Motor neuron (in vitro differentiated cells): ENCODE measurements around the gene RNF175. TPM values are rescaled to one million over a fixed set of nuclear protein-coding genes. Genes with fewer than 3 reads are reported as not detected.

Experiments used
- ATAC-seq, 8 experiments: fragments of 200-7000 bp; cut with Tn5 transposase; replicated peaks in 6 of 8; 2 replicates each; pipeline ENCODE4 v1.8.0; 2021; ENCODE audit warnings: mild to moderate bottlenecking in 8 of 8, moderate library complexity in 8 of 8
- H3K27ac ChIP-seq, 2 donors: fragments of 250-450 bp; sonication (Bioruptor Pico); 2 replicates each; pipeline ENCODE4 v1.9.0; 2021; ENCODE audit warnings: antibody characterized with exemption in 2 of 2, mild to moderate bottlenecking in 2 of 2, moderate library complexity in 1 of 2
- H3K4me1 ChIP-seq, 2 donors: fragments of 250-450 bp; sonication (Bioruptor Pico); replicated peaks in 1 of 2; 2 replicates each; pipeline ENCODE4 v1.6.1; 2021; ENCODE audit warnings: antibody characterized with exemption in 2 of 2, mild to moderate bottlenecking in 2 of 2, moderate library complexity in 1 of 2
- H3K4me3 ChIP-seq, 5 donors: fragments of 250-450 bp; sonication (Bioruptor Pico); 2 replicates each; pipeline ENCODE4 v1.9.0; 2021; ENCODE audit warnings: antibody characterized with exemption in 5 of 5, mild to moderate bottlenecking in 5 of 5, moderate library complexity in 4 of 5
- WGBS, 10 experiments: fragments of 450-650 bp; shearing (Covaris generic); methylation state at CpG; one replicate each; pipeline ENCODE4 v1.0.0; 2022; 5-methylcytosine and 5-hydroxymethylcytosine counted together
- in situ Hi-C, 9 experiments: fragments of 400-800 bp; cut with MboI; loops; one replicate each; pipeline ENCODE4 v1.15.0; 2021; ENCODE audit warnings: low sequenced_read_pairs in 9 of 9, low pct_unique_long_range_greater_than_20kb in 2 of 9; ENCODE audit not compliant: unreplicated experiment in 9 of 9
- total RNA-seq, 8 experiments: library from RNA; unstranded; fragments of 300-600 nt; gene quantifications; 2 replicates each; pipeline versions ENCODE4 v1.2.3 to v1.2.4, GENCODE V29; 2022

The RNF175 gene
- total RNA-seq, 8 experiments from 2014 or later, result 0.18 to 24.2 (median 14.9) TPM

DNA sequence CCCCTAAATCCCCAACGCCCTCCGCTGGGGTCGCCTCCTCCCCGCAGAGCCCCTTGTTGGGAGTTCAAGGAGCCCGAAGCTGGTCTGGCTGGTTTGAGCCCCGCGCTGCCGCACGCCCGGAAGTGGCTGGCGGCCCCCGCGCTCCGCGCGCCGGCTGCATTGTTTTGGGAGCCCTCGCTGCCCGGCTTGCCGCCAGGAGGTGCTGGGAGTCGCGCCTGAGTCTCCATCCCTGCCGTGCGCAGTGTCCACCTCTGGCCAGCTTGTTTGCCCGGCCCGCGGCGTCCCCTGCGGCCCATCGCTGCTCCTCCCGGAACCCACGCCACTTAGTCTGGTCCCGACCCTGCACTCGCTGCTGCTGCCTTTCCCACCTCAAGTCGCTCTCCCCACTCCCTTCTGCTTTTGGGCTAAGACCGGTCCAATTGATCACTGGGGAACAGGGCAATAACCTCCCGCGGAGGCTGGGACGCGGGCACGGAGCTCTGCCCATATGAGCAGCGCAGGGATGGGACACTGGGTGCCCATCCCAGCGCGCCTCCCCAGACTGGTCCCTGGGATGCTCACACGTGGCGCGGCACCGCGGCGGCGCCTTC is 31.2 kb upstream of the RNF175 start:
- WGBS, 10 experiments, result 8 to 25% (median 20%) methylated on average over 1 to 13 of the region's 51 CpGs; no CpG with 5 or more reads in 7 of the 10 experiments
- peak overlapping the region in 1 of 2 donors; percentile 52 for H3K27ac ChIP-seq
- peak overlapping the region; percentile 40 to 54 (median 50) for H3K4me3 ChIP-seq
- peaks cover 44 to 57% of the 10 kb centered on the region in 2 donors for H3K4me1 ChIP-seq
- in situ Hi-C loops, result loop anchor here in 3 of 9 experiments (25.0 kb wide), 2 partner anchors 246 to 721 kb away; no protein-coding TSS in a partner anchor
- ATAC-seq, result peak in 7 of 8 experiments; percentile 33 to 65 (median 38)

DNA sequence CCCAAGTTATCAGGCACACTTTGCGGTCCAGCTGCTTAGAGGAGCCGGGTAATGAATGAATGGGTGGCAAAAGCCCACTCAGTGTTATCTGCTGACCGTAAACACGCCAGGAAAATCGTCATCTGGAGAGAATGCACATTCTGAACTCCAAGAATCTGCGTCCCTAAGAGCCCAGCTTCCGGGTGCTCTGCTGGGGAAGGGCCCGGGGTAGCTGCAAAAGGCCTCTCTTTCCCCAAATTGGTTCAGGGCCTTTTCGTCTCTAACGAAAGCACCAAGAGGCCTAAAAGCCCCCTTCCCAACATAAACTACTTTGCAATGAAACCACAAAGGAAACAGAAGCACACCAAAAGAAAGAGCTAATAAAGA is 30.7 kb upstream of the RNF175 start:
- Histone ChIP-seq H3K4me3 (peak overlapping the region; percentile 40 to 54 (median 50)), H3K27ac (peak overlapping the region in 1 of 2 donors; percentile 52), H3K4me1 (peaks cover 44 to 58% of the 10 kb centered on the region in 2 donors)
- no peak for ATAC-seq
- 0 to 34% (median 12%) methylated on average over 2 to 9 of the region's 10 CpGs; no CpG with 5 or more reads in 4 of the 10 experiments for WGBS, 10 experiments
- in situ Hi-C loops, result loop anchor here in 3 of 9 experiments (25.0 kb wide), 2 partner anchors 247 to 722 kb away; no protein-coding TSS in a partner anchor

DNA sequence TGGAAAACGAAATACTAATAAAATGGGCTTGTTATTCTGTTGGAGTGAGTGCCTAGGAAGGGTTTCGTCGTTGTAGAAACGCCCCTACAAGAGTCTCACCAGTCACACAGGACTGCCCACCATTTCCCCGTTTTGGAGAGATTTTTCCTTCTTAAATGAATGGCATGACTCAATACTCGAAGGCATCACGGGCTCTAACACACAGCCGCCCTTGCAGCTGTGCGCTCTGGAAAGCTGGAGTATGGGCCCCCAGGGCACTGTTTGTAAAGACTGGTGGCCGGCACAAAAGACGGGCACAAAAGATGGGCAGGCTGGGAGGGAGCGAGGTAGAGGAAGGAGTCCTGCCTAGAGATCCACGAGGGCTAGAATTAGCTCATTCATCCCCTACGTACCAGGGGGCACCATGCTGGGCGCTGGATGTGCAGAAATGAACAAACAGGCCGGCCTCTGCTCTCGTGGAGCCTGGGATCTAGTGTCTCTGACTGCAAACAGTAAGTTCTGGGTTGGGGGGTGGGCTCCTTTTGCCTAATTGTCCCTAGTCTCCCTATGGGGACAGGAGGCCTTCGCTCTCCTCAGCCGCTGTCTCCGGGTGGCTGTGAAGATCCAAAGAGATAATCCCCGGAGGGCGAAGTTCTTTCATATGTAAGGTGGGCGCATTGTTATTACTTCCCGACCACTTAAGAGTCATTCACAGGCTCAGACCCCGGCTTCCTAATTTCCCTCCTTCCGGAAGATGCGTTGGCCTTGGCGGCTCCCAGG is 30.1 kb upstream of the RNF175 start:
- peaks cover 44 to 53% of the 10 kb centered on the region in 2 donors for H3K4me1 ChIP-seq
- H3K4me3 ChIP-seq, result peak overlapping the region; percentile 40 to 54 (median 50)
- ATAC-seq, result peak in 5 of 8 experiments; percentile 1 to 15 (median 9)
- H3K27ac ChIP-seq, result peak overlapping the region in 1 of 2 donors; percentile 52
- in situ Hi-C loops, result loop anchor here in 3 of 9 experiments (10.0 to 25.0 kb wide), 3 partner anchors 247 to 722 kb away; no protein-coding TSS in a partner anchor
- WGBS, 10 experiments, result 0 to 46% (median 10%) methylated on average over 1 to 24 of the region's 28 CpGs; no CpG with 5 or more reads in 1 of the 10 experiments

DNA sequence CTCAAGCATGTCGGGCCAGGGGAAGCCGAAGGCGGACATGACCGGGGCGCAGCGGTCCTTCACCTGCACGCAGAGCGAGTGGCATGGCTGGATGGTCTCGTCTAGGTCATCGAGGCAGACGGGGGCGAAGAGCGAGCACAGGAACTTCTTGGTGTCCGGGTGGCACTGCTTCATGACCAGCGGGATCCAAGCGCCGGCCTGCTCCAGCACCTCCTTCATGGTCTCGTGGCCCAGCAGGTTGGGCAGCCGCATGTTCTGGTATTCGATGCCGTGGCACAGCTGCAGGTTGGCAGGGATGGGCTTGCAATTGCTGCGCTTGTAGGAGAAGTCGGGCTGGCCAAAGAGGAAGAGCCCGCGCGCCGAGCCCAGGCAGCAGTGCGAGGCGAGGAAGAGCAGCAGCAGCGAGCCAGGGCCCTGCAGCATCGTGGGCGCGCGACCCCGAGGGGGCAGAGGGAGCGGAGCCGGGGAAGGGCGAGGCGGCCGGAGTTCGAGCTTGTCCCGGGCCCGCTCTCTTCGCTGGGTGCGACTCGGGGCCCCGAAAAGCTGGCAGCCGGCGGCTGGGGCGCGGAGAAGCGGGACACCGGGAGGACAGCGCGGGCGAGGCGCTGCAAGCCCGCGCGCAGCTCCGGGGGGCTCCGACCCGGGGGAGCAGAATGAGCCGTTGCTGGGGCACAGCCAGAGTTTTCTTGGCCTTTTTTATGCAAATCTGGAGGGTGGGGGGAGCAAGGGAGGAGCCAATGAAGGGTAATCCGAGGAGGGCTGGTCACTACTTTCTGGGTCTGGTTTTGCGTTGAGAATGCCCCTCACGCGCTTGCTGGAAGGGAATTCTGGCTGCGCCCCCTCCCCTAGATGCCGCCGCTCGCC is 28.8 kb upstream of the RNF175 start, which contains the start of gene SFRP2:
SFRP2 (minus strand) TSS at position 671 of the 864 bp plus-strand sequence; CDS start at position 423, 248 bp downstream.
- Histone ChIP-seq H3K27ac (peak within 1 kb of the TSS in 1 of 2 donors; percentile 52), H3K4me1 (peaks cover 34 to 42% of the 10 kb centered on the region in 2 donors), H3K4me3 (peak within 1 kb of the TSS; percentile 40 to 54 (median 50))
- in situ Hi-C loops, result loop anchor here in 3 of 9 experiments (10.0 to 25.0 kb wide), 3 partner anchors 249 to 724 kb away; no protein-coding TSS in a partner anchor
- 0 to 4% (median 3%) methylated on average over 5 to 10 of the region's 72 CpGs; no CpG with 5 or more reads in 7 of the 10 experiments for WGBS, 10 experiments
- ATAC-seq, result peak in 7 of 8 experiments; percentile 4 to 51 (median 31)

DNA sequence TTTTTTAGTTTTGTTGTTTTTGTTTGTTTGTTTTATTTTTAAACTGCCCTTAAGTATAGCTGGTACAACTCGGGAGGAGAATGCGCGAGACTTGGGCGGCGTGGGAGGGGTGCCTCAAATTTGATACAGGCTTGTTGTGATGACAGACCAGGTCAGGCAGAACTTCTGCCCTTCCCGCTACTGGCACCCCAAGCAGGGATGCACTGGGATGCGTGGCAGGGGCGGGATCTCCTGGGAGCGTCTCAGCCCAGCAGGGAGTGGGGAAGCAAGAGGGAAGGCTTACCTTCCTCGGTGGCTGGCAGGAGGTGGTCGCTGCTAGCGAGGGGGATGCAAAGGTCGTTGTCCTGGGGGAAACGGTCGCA is 28.2 kb upstream of the RNF175 start:
- Histone ChIP-seq H3K4me3 (peak overlapping the region; percentile 40 to 54 (median 50)), H3K27ac (peak overlapping the region in 1 of 2 donors; percentile 34), H3K4me1 (peaks cover 28 to 36% of the 10 kb centered on the region in 2 donors)
- 0 to 7% (median 1%) methylated on average over 2 to 12 of the region's 15 CpGs; no CpG with 5 or more reads in 6 of the 10 experiments for WGBS, 10 experiments
- peak in 4 of 8 experiments; percentile 1 to 17 (median 6) for ATAC-seq
- in situ Hi-C loops, result loop anchor here in 3 of 9 experiments (10.0 to 25.0 kb wide), 3 partner anchors 249 to 724 kb away; no protein-coding TSS in a partner anchor

DNA sequence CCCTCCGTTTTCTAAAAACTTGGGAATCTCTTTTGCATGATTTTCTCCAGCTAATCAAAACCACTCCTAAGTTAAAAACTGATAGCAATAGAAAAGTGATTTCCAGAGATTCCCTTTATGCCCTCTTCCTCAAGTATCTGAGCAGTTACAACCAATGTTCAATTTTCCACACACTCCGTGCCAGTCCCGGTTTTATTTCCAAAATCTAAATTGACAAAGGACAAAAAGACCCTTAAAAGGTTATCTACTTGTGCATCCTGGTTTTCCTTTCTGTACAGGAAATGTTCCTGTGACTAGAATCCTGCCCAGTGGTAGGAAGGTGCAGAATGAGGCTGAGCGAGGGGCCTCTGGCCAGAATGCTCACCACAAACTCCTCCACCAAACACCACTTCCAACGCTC is 27.8 kb upstream of the RNF175 start:
- H3K27ac ChIP-seq, result no peak overlapping the region
- 0 to 37% (median 13%) methylated on average over 1 to 5 of the region's 5 CpGs; no CpG with 5 or more reads in 2 of the 10 experiments for WGBS, 10 experiments
- in situ Hi-C loops, result loop anchor here in 3 of 9 experiments (10.0 to 25.0 kb wide), 3 partner anchors 250 to 725 kb away; no protein-coding TSS in a partner anchor
- H3K4me1 ChIP-seq, result peaks cover 24 to 31% of the 10 kb centered on the region in 2 donors
- H3K4me3 ChIP-seq, result peak overlapping the region; percentile 40 to 54 (median 50)
- no peak for ATAC-seq

DNA sequence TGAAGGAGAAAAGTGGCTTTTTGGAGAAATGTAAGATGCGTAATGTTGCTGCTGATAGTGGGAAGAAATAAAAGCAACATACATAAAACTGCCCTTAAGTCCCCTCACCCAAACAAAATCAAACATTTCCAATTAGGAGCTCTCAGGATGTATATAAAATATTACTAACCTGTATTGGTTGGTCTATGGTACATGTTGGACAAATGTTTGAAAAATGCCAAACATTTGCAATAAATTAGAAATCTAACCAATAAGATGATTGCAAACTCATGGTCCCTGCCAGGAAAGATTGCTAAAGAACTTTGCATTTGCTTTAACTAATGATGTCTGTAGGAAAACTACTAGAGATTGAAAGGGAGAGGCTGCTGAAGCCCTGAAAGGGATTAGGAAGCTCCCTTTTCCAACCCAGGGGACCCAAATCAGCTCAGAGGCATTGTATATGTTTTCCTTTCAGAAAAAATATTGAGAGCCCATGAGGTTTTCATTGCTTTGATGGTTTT is 27.3 kb upstream of the RNF175 start:
- Histone ChIP-seq H3K4me1 (peaks cover 23 to 30% of the 10 kb centered on the region in 2 donors), H3K27ac (no peak overlapping the region), H3K4me3 (peak overlapping the region in 4 of 5 donors; percentile 49 to 54 (median 52))
- WGBS, 10 experiments, result 27 to 86% (median 62%) methylated on average over 1 of the region's 1 CpG; no CpG with 5 or more reads in 3 of the 10 experiments
- in situ Hi-C loops, result loop anchor here in 3 of 9 experiments (10.0 to 25.0 kb wide), 3 partner anchors 250 to 725 kb away; no protein-coding TSS in a partner anchor
- no peak for ATAC-seq

DNA sequence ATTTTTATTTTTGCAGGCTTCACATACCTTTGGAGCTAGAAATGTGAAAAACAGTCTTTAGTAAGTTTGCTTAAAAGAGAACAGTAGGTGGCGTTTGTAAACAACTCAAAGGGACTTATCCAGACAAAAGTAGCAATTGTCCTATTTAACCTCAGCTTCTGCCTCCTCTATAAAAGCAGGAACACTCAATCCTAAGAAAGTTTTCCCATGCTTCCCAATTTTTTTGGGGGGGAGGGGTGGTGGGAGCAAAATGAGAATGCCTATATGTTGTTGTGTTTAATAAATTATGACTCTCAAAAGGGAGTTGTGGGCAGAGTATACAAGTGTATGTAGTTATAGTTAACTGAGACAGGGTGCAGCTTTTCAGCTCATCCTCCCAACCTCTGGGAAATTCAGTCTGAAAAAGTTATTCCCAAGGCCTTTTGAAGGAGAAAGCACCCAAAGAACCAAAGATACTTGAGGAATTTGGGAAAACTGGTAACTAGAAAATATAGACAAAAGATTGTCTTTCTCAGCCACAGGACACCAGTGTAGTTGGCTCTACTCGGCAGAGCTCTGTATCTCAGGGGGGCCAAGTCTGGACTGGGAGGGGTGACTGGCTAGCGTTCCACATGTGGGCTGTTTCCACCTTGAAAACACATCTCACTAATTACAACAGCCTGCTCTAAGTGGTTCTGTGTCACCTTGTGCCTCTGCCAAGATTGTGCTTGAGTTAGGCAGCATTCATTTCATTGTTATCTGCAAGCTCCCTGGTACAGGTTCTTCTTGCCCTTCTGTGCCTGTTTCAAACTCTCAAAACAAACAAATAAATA is 26.3 kb upstream of the RNF175 start:
- ATAC-seq, result peak in 4 of 8 experiments; percentile 3 to 52 (median 36)
- peak overlapping the region in 3 of 5 donors; percentile 8 to 49 (median 10) for H3K4me3 ChIP-seq
- in situ Hi-C loops, result loop anchor here in 3 of 9 experiments (10.0 to 25.0 kb wide), 3 partner anchors 251 to 726 kb away; no protein-coding TSS in a partner anchor
- WGBS, 10 experiments, result 0 to 13% (median 0%) methylated on average over 1 to 2 of the region's 3 CpGs; no CpG with 5 or more reads in 3 of the 10 experiments
- H3K4me1 ChIP-seq, result peaks cover 13 to 20% of the 10 kb centered on the region in 2 donors
- H3K27ac ChIP-seq, result no peak overlapping the region

DNA sequence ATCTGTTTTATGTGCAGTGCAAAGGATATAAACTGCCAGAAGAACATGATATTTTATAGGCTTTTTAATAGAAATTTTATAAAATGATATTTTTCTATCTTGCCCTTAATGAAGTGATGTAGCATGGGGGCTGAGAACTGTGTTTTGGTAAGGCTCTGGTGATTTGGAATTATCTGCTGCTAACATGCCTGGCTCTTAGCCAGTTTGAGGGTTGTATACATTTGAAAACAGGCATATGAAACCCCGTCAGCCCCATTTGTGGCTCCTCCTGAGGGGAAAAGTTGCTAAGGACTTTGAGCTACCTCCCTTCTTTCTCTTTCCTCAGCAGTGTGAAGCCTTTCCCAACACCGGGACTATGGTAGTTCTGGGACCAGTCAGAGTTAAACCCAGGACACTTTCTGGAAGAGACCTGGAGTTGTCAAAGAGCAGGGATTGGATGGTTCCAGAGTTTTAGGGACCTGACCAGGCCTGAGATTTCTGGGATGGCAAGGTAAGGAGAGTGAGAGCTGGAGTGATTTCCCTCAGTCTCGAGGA is 24.4 kb upstream of the RNF175 start:
- 25 to 100% (median 73%) methylated on average over 1 to 3 of the region's 3 CpGs; no CpG with 5 or more reads in 4 of the 10 experiments for WGBS, 10 experiments
- H3K4me3 ChIP-seq, result no peak overlapping the region
- in situ Hi-C loops, result loop anchor here in 3 of 9 experiments (10.0 to 25.0 kb wide), 3 partner anchors 253 to 728 kb away; no protein-coding TSS in a partner anchor
- no peak for ATAC-seq
- peaks cover 0 to 4% of the 10 kb centered on the region in 2 donors for H3K4me1 ChIP-seq
- H3K27ac ChIP-seq, result no peak overlapping the region

DNA sequence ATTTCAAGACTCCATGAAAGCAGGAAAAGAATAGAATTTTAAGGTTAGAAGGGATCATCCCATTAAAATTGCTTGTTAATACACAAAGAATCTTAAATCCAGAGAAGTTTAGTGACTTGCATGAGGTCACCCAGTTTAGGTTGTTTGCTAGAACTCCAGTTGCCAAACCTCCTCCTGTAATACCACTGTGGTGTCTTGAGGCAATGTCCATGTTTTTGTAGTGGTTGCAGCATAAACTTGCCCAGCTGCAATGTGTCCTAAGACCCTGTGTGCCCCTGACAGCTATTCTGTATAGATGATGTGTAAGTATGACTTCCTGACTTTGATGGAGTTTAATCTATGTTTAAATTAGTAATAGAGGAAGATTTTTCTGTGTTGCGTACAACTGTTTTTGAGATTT is 22.8 kb upstream of the RNF175 start:
- in situ Hi-C loops, result loop anchor here in 3 of 9 experiments (10.0 to 25.0 kb wide), 3 partner anchors 255 to 730 kb away; no protein-coding TSS in a partner anchor
- H3K27ac ChIP-seq, result no peak overlapping the region
- WGBS, 10 experiments, result 100% methylated on average over 1 of the region's 1 CpG; no CpG with 5 or more reads in 3 of the 10 experiments
- peaks cover 0 to 4% of the 10 kb centered on the region in 2 donors for H3K4me1 ChIP-seq
- no peak overlapping the region for H3K4me3 ChIP-seq
- ATAC-seq, result no peak
